Measurements from ENCODE around the gene NFIC.
"Not testable (repeated sequence)": the region's sequence is repeated elsewhere in the genome, so short reads cannot be mapped to it uniquely, and the experiment has no call there.

NFIC gene

GRCh38 chr19:3338541-3339181 is 27.7 kb upstream of the NFIC start:
- DNase-seq: peak; percentile 55

GRCh38 chr19:3340340-3340739 is 26.0 kb upstream of the NFIC start:
- DNase-seq: no peak

GRCh38 chr19:3342246-3342645 is 24.1 kb upstream of the NFIC start:
- no peak for DNase-seq

- not testable (repeated sequence) for DNase-seq
Measured at GRCh38 chr19:3342962-3343361, 23.4 kb upstream of the NFIC start.

GRCh38 chr19:3343619-3344502 is 22.5 kb upstream of the NFIC start:
- DNase-seq: peak; percentile 69

GRCh38 chr19:3344608-3345598 is 21.5 kb upstream of the NFIC start:
- DNase-seq: no peak

GRCh38 chr19:3345850-3346460 is 20.4 kb upstream of the NFIC start:
- no peak for DNase-seq

- DNase-seq: no peak
Measured at GRCh38 chr19:3346677-3347353, 19.6 kb upstream of the NFIC start.

- no peak for DNase-seq
Measured at GRCh38 chr19:3348042-3348441, 18.3 kb upstream of the NFIC start.

GRCh38 chr19:3348469-3348868 is 17.9 kb upstream of the NFIC start:
- not testable (repeated sequence) for DNase-seq

GRCh38 chr19:3350014-3350663 is 16.2 kb upstream of the NFIC start:
- no peak for DNase-seq

GRCh38 chr19:3351702-3352447 is 14.5 kb upstream of the NFIC start:
- no peak for DNase-seq

GRCh38 chr19:3353493-3353892 is 12.9 kb upstream of the NFIC start:
- no peak for DNase-seq

GRCh38 chr19:3356805-3357204 is 9.6 kb upstream of the NFIC start:
- DNase-seq: no peak

GRCh38 chr19:3357271-3357991 is 9.0 kb upstream of the NFIC start:
- DNase-seq: no peak

GRCh38 chr19:3357992-3358688 is 8.2 kb upstream of the NFIC start:
- no peak for DNase-seq

GRCh38 chr19:3358689-3359014 is 7.7 kb upstream of the NFIC start:
- no peak for DNase-seq

GRCh38 chr19:3359015-3359918 is 7.1 kb upstream of the NFIC start:
- DNase-seq: peak; percentile 71

Measured in stimulated activated CD8-positive, alpha-beta memory T cell treated with anti-CD3 and anti-CD28 coated beads, Interleukin-4, amount 100 ng/mL, for 48 hours (primary cell).